ENCODE results near the gene EHD2. TPM values are rescaled to one million over a fixed set of nuclear protein-coding genes. Genes with fewer than 3 reads are reported as not detected.

EHD2 gene
- 93.2 and 238 TPM in 2 replicates for total RNA-seq

GRCh38 chr19:47713046-47714021 is at the start of gene EHD2:
TSS of gene EHD2 (plus strand) at chr19:47713422. CDS start at chr19:47716613, 3,191 bp downstream.

GRCh38 chr19:47745010-47745901 is 32.0 kb downstream of the EHD2 start, which contains the start of gene NOP53:
TSS of gene NOP53 (plus strand) at chr19:47745546. CDS start at chr19:47745560, 14 bp downstream.

GRCh38 chr19:47778049-47778953 is 65.1 kb downstream of the EHD2 start, which contains the start of gene SELENOW:
TSS of gene SELENOW (plus strand) at chr19:47778703. CDS start at chr19:47778786, 83 bp downstream.

Other genes starting within 250 kb of the EHD2 start
- 0.14 TPM in 1 of 2 replicates, not detected in the other for gene SLC8A2, start 241.5 kb upstream of the EHD2 start, total RNA-seq
- 3.2 and 5.9 TPM in 2 replicates for gene KPTN, start 229.2 kb upstream of the EHD2 start, total RNA-seq
- gene NAPA, start 198.4 kb upstream of the EHD2 start, total RNA-seq = 45.8 and 54.6 TPM in 2 replicates
- gene ZNF541, start 140.3 kb upstream of the EHD2 start, total RNA-seq = 0.05 and 0.89 TPM in 2 replicates
- gene BICRA, start 104.3 kb upstream of the EHD2 start, total RNA-seq = 6.5 and 7.9 TPM in 2 replicates
- gene NOP53, start 32.1 kb downstream of the EHD2 start, total RNA-seq = 41.5 and 49.6 TPM in 2 replicates
- gene SELENOW, start 65.3 kb downstream of the EHD2 start, total RNA-seq = 124 and 232 TPM in 2 replicates
- not detected in 2 replicates for gene TPRX1, start 91.1 kb downstream of the EHD2 start, total RNA-seq
- gene CRX, start 108.5 kb downstream of the EHD2 start, total RNA-seq = not detected in 2 replicates
- gene TPRX2, start 145.8 kb downstream of the EHD2 start, total RNA-seq = not detected in 2 replicates
- not detected in 2 replicates for gene SULT2A1, start 172.9 kb downstream of the EHD2 start, total RNA-seq